Endodermal cell (in vitro differentiated cells): ENCODE data around the gene SRGN. TPM values are rescaled to one million over a fixed set of nuclear protein-coding genes. Genes with fewer than 3 reads are reported as not detected.

ENCODE experiments used
- DNase-seq: peaks from one replicate; pipeline ENCODE4 v3.0.0-alpha.2; 2017
- H3K27ac ChIP-seq: 2 replicates; pipeline ENCODE4 v1.5.1; 2013; ENCODE audit warnings: mild to moderate bottlenecking, low read depth, low read length, moderate library complexity
- H3K27me3 ChIP-seq: 2 replicates; pipeline ENCODE4 v1.6.1; 2013; ENCODE audit warnings: mild to moderate bottlenecking, low read length, moderate library complexity; ENCODE audit not compliant: insufficient read depth, control insufficient read depth, poor library complexity, severe bottlenecking
- H3K36me3 ChIP-seq: 2 replicates; pipeline ENCODE4 v1.7.0; 2013; ENCODE audit warnings: mild to moderate bottlenecking, low read length, moderate library complexity; ENCODE audit not compliant: control insufficient read depth, insufficient read depth
- H3K4me1 ChIP-seq: one replicate; pipeline ENCODE4 v1.7.0; 2013; ENCODE audit warnings: low read length; ENCODE audit not compliant: control insufficient read depth, insufficient read depth
- H3K4me3 ChIP-seq: 2 replicates; pipeline ENCODE4 v1.5.1; 2013; ENCODE audit warnings: mild to moderate bottlenecking, low read length, moderate library complexity
- H3K9ac ChIP-seq: 2 replicates; pipeline ENCODE4 v1.6.1; 2013; ENCODE audit warnings: mild to moderate bottlenecking, low read length, moderate library complexity; ENCODE audit not compliant: poor library complexity, severe bottlenecking; ENCODE audit errors: extremely low read depth
- H3K9me3 ChIP-seq: 2 replicates; pipeline ENCODE4 v1.6.1; 2013; ENCODE audit warnings: mild to moderate bottlenecking, low read length, moderate library complexity; ENCODE audit not compliant: control insufficient read depth
- H3K27ac Mint-ChIP-seq: 2 replicates; pipeline ENCODE4 v1.8.0; 2020; ENCODE audit warnings: mixed read lengths
- H3K27me3 Mint-ChIP-seq: 2 replicates; pipeline ENCODE4 v1.8.0; 2021; ENCODE audit warnings: mild to moderate bottlenecking, mixed read lengths; ENCODE audit not compliant: insufficient read depth
- H3K36me3 Mint-ChIP-seq: 2 replicates; pipeline ENCODE4 v1.8.0; 2020; ENCODE audit warnings: low read depth, mixed read lengths
- H3K4me1 Mint-ChIP-seq: 2 replicates; pipeline ENCODE4 v1.8.0; 2020; ENCODE audit warnings: mixed read lengths
- H3K4me3 Mint-ChIP-seq: 2 replicates; pipeline ENCODE4 v1.8.0; 2020; ENCODE audit warnings: mild to moderate bottlenecking, moderate library complexity, mixed read lengths
- H3K9me3 Mint-ChIP-seq: 2 replicates; pipeline ENCODE4 v1.8.0; 2020; ENCODE audit warnings: mild to moderate bottlenecking, mixed read lengths
- WGBS, 2 experiments: methylation state at CpG; one replicate each; pipeline versions ENCODE4 v1.1.5 to v1.1.7; 2013; ENCODE audit warnings: missing lambda C conversion rate in 2 of 2, mixed read lengths in 1 of 2; ENCODE audit not compliant: insufficient coverage in 1 of 2, insufficient read length in 1 of 2; 5-methylcytosine and 5-hydroxymethylcytosine counted together
- total RNA-seq, 2 donors: library from RNA; stranded (reverse); fragmentation: NEBNext Ultra II Directional in 1 of 2; extraction: Animal tissue kit (Norgen Biotek cat#: 25700) in 1 of 2; gene quantifications; 2 replicates in 1 of 2; 3 replicates in 1 of 2; pipeline ENCODE4 v1.2.1, GENCODE V29; 2021
- TF ChIP-seq, protein P1 (sequence below): fragments of 200-600 bp; sonication (generic); conservative IDR thresholded peaks from 2 replicates; pipeline ENCODE4 v1.5.0; 2021; ENCODE audit warnings: antibody characterized with exemption, mild to moderate bottlenecking

The SRGN gene
- total RNA-seq, 2 donors from 2014 or later, result not detected

- no peak for DNase-seq
- no peak overlapping the region for H3K4me3 ChIP-seq
- Mint-ChIP-seq H3K27ac (no peak overlapping the region), H3K9me3 (no peaks in the 10 kb centered on the region), H3K4me1 (peaks cover 9% of the 10 kb centered on the region), H3K27me3 (no peaks in the 10 kb centered on the region), H3K36me3 (no peaks in the 10 kb centered on the region), H3K4me3 (no peak overlapping the region)
- H3K9ac ChIP-seq, result no peak overlapping the region
- no peak overlapping the region for H3K27ac ChIP-seq
- H3K9me3 ChIP-seq, result no peaks in the 10 kb centered on the region
- no peaks in the 10 kb centered on the region for H3K36me3 ChIP-seq
- no peaks in the 10 kb centered on the region for H3K27me3 ChIP-seq
- 88% methylated on average over 8 to 9 of the region's 10 CpGs for WGBS, 2 experiments
- TF ChIP-seq, protein P1, sequence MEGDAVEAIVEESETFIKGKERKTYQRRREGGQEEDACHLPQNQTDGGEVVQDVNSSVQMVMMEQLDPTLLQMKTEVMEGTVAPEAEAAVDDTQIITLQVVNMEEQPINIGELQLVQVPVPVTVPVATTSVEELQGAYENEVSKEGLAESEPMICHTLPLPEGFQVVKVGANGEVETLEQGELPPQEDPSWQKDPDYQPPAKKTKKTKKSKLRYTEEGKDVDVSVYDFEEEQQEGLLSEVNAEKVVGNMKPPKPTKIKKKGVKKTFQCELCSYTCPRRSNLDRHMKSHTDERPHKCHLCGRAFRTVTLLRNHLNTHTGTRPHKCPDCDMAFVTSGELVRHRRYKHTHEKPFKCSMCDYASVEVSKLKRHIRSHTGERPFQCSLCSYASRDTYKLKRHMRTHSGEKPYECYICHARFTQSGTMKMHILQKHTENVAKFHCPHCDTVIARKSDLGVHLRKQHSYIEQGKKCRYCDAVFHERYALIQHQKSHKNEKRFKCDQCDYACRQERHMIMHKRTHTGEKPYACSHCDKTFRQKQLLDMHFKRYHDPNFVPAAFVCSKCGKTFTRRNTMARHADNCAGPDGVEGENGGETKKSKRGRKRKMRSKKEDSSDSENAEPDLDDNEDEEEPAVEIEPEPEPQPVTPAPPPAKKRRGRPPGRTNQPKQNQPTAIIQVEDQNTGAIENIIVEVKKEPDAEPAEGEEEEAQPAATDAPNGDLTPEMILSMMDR, result no peak
- H3K4me1 ChIP-seq, result peaks cover 3% of the 10 kb centered on the region
Observed at GRCh38 chr10:69088801-69089501, 1.0 kb downstream of the SRGN start.

DNA sequence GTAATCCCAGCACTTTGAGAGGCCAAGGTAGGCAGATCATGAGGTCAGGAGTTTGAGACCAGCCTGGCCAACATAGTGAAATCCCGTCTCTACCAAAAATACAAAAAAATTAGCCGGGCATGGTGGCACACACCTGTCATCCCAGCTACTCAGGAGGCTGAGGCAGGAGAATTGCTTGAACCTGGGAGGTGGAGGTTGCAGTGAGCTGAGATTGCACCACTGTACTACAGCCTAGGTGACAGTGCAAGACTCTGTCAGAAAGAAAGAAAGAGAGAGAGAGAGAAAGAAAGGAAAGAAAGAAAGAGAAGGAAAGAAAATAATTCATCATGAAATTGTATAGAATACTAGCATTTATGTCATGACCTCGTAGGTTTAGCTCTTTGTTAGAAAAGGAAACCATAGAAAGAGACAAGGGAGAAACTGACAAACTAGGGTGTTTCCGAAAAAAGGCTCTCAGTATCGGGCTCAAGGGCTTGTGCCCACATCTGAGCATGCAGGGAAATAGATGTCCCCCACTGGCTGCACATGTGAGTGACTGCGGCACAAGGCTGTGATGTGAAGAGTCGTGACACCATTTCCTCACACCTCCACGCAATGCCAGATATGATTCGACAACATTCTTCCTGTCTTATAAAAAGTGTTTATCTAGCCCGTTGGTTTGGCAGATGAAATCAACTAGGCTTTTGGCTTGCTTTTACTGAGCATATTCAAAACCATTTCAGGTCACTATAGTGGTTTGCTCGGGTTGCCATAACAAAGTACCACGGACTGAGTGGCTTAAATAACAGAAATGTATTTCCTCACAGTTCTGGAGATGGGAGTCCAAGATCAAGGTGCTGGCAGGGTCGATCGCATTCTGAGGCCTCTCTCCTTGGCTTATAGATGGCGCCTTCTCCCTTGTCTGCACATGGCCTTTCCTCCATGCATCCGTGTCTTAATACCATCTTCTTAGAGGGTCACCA is 2.0 kb downstream of the SRGN start:
- Mint-ChIP-seq H3K4me3 (no peak overlapping the region), H3K4me1 (peaks cover 9% of the 10 kb centered on the region), H3K9me3 (no peaks in the 10 kb centered on the region), H3K27me3 (no peaks in the 10 kb centered on the region), H3K36me3 (no peaks in the 10 kb centered on the region), H3K27ac (no peak overlapping the region)
- Histone ChIP-seq H3K4me3 (no peak overlapping the region), H3K36me3 (no peaks in the 10 kb centered on the region), H3K4me1 (peaks cover 3% of the 10 kb centered on the region), H3K27ac (no peak overlapping the region), H3K9me3 (no peaks in the 10 kb centered on the region), H3K27me3 (no peaks in the 10 kb centered on the region), H3K9ac (no peak overlapping the region)
- WGBS, 2 experiments, result 82 to 86% methylated on average over 10 to 16 of the region's 16 CpGs
- TF ChIP-seq, protein P1, result no peak
- DNase-seq, result no peak

- DNase-seq, result no peak
- H3K9me3 Mint-ChIP-seq, result no peaks in the 10 kb centered on the region
- no peak overlapping the region for H3K27ac ChIP-seq
- H3K36me3 ChIP-seq, result no peaks in the 10 kb centered on the region
- H3K4me1 ChIP-seq, result peaks cover 3% of the 10 kb centered on the region
- H3K27me3 Mint-ChIP-seq, result no peaks in the 10 kb centered on the region
- peaks cover 6% of the 10 kb centered on the region for H3K4me1 Mint-ChIP-seq
- H3K4me3 ChIP-seq, result no peak overlapping the region
- H3K9ac ChIP-seq, result no peak overlapping the region
- no peaks in the 10 kb centered on the region for H3K36me3 Mint-ChIP-seq
- no peaks in the 10 kb centered on the region for H3K9me3 ChIP-seq
- no peak overlapping the region for H3K27ac Mint-ChIP-seq
- no peak overlapping the region for H3K4me3 Mint-ChIP-seq
- TF ChIP-seq, protein P1, result no peak
- WGBS, 2 experiments, result 88 to 96% methylated on average over 1 of the region's 1 CpG
- H3K27me3 ChIP-seq, result no peaks in the 10 kb centered on the region
Observed at GRCh38 chr10:69090685-69091084, 2.8 kb downstream of the SRGN start.
